PC-9 (cell line): ENCODE measurements around the gene LMF1. TPM values are rescaled to one million over a fixed set of nuclear protein-coding genes. Genes with fewer than 3 reads are reported as not detected.

Experiments
- BruUV-seq: library from RNA; stranded (reverse); fragments of 400-500 nt; replicated peaks from 2 replicates; lab custom pipeline; 2021; lab: Mats Ljungman, UMichigan
- CTCF ChIA-PET: fragments of 300-600 bp; sonication (Branson Sonifier 250); formaldehyde crosslinking; loops from one replicate; lab custom pipeline; 2022; ENCODE audit warnings: antibody characterized with exemption; lab: Charles Lee
- POLR2A ChIA-PET: fragments of 300-600 bp; sonication (Branson Sonifier 250); formaldehyde crosslinking; loops from one replicate; lab custom pipeline; 2022; ENCODE audit warnings: antibody characterized with exemption; ENCODE audit not compliant: unreplicated experiment; lab: Charles Lee
- DNase-seq, 2 experiments: peaks; one replicate each; pipeline versions ENCODE4 v3.0.0 to v3.0.0-alpha.2; 2015 to 2022; ENCODE audit warnings: mixed read lengths in 1 of 2
- H2AFZ ChIP-seq: fragments of 200-600 bp; sonication (generic); 2 replicates; pipeline ENCODE4 v1.8.1; 2017; ENCODE audit warnings: antibody characterized with exemption
- H3F3A ChIP-seq: fragments of 200-600 bp; sonication (generic); 2 replicates; pipeline ENCODE4 v1.8.1; 2017; ENCODE audit warnings: antibody characterized with exemption, mild to moderate bottlenecking, low read depth; ENCODE audit not compliant: insufficient read depth
- H3K27ac ChIP-seq: fragments of 200-600 bp; sonication (generic); 2 replicates; pipeline ENCODE4 v1.6.1; 2016; ENCODE audit warnings: mixed run types
- H3K27me3 ChIP-seq: fragments of 200-600 bp; sonication (generic); 2 replicates; pipeline ENCODE4 v1.6.1; 2016; ENCODE audit warnings: low read depth, mixed run types; ENCODE audit not compliant: insufficient read depth
- H3K36me3 ChIP-seq: fragments of 200-600 bp; sonication (generic); 2 replicates; pipeline ENCODE4 v1.6.1; 2016; ENCODE audit warnings: low read depth, mixed run types
- H3K4me1 ChIP-seq: fragments of 200-600 bp; sonication (generic); replicated peaks from 2 replicates; pipeline ENCODE4 v1.6.1; 2016; ENCODE audit warnings: mixed run types; ENCODE audit not compliant: insufficient read depth
- H3K4me2 ChIP-seq: fragments of 200-600 bp; sonication (generic); 2 replicates; pipeline ENCODE4 v1.6.1; 2017; ENCODE audit warnings: mixed run types
- H3K4me3 ChIP-seq: fragments of 200-600 bp; sonication (generic); 2 replicates; pipeline ENCODE4 v1.6.1; 2016; ENCODE audit warnings: mixed run types
- H3K79me2 ChIP-seq: fragments of 200-600 bp; sonication (generic); 2 replicates; pipeline ENCODE4 v1.6.1; 2017; ENCODE audit warnings: low read depth, mixed run types
- H3K9me2 ChIP-seq: fragments of 200-600 bp; sonication (generic); 2 replicates; pipeline ENCODE4 v1.8.1; 2017; ENCODE audit warnings: mild to moderate bottlenecking; ENCODE audit not compliant: insufficient read depth
- H3K9me3 ChIP-seq: fragments of 200-600 bp; sonication (generic); 2 replicates; pipeline ENCODE4 v1.8.1; 2016; ENCODE audit warnings: low read depth; ENCODE audit not compliant: insufficient read depth
- H4K20me1 ChIP-seq: fragments of 200-600 bp; sonication (generic); 2 replicates; pipeline ENCODE4 v1.8.1; 2017; ENCODE audit not compliant: insufficient read depth
- EZH2 ChIP-seq: fragments of 200-600 bp; sonication (generic); IDR thresholded peaks from 2 replicates; pipeline ENCODE4 v1.8.0; 2017; ENCODE audit warnings: antibody characterized with exemption, low read depth
- intact Hi-C: fragments of 100-400 bp; cut with micrococcal nuclease; formaldehyde crosslinking; loops from one replicate; pipeline ENCODE4 v1.10.0; 2022; ENCODE audit not compliant: unreplicated experiment
- total RNA-seq: library from RNA; stranded (reverse); gene quantifications from 2 replicates; pipeline ENCODE4 v1.2.3, GENCODE V29; 2021
- TF ChIP-seq, protein P1 (sequence below): fragments of 200-600 bp; sonication (generic); conservative IDR thresholded peaks from 2 replicates; pipeline ENCODE4 v1.6.1; 2017; ENCODE audit warnings: mixed run types, antibody characterized with exemption, mild to moderate bottlenecking, moderate library complexity

Gene LMF1
- total RNA-seq, 1 experiment from 2014 or later = 31.3 TPM

DNA sequence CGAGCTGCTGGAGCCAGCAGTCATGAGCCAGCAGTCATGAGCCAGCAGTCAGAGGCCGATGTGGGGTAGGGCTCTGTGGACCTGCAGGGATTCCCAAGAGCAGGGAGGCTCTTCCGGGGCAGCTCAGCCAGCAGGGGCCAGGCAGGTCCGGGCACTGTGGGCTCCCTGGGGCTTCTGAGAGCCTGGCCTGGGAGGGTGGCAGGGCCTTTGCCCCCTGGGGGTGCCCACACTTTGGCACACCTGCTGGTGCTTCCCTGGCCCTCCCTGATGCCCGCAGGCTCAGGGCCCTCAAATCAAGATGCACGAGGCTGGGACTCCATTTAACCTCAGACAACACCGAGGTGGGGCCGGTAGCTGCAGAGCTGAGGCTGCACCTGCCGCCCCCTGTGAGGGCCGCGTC, 28.9 kb upstream of the LMF1 start:
- no peak overlapping the region for H3K4me2 ChIP-seq
- no peak overlapping the region for H3K27ac ChIP-seq
- no peak for TF ChIP-seq EZH2
- TF ChIP-seq, protein P1, sequence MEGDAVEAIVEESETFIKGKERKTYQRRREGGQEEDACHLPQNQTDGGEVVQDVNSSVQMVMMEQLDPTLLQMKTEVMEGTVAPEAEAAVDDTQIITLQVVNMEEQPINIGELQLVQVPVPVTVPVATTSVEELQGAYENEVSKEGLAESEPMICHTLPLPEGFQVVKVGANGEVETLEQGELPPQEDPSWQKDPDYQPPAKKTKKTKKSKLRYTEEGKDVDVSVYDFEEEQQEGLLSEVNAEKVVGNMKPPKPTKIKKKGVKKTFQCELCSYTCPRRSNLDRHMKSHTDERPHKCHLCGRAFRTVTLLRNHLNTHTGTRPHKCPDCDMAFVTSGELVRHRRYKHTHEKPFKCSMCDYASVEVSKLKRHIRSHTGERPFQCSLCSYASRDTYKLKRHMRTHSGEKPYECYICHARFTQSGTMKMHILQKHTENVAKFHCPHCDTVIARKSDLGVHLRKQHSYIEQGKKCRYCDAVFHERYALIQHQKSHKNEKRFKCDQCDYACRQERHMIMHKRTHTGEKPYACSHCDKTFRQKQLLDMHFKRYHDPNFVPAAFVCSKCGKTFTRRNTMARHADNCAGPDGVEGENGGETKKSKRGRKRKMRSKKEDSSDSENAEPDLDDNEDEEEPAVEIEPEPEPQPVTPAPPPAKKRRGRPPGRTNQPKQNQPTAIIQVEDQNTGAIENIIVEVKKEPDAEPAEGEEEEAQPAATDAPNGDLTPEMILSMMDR = no peak
- H2AFZ ChIP-seq = no peak overlapping the region
- no peaks in the 10 kb centered on the region for H3K36me3 ChIP-seq
- no peaks in the 10 kb centered on the region for H3K9me3 ChIP-seq
- peaks cover 33% of the 10 kb centered on the region for H3K4me1 ChIP-seq
- ChIA-PET POLR2A (no interaction called here), CTCF (no interaction called here)
- no peak overlapping the region for H3K4me3 ChIP-seq
- no peaks in the 10 kb centered on the region for H3K79me2 ChIP-seq
- BruUV-seq = no TSS peak
- H3K9me2 ChIP-seq = no peaks in the 10 kb centered on the region
- H3F3A ChIP-seq = peaks cover 5% of the 10 kb centered on the region; the same call in 1 of the 2 replicates
- DNase-seq = no peak
- intact Hi-C loops = no loop called here
- H3K27me3 ChIP-seq = peaks cover 52% of the 10 kb centered on the region
- no peaks in the 10 kb centered on the region for H4K20me1 ChIP-seq

DNA sequence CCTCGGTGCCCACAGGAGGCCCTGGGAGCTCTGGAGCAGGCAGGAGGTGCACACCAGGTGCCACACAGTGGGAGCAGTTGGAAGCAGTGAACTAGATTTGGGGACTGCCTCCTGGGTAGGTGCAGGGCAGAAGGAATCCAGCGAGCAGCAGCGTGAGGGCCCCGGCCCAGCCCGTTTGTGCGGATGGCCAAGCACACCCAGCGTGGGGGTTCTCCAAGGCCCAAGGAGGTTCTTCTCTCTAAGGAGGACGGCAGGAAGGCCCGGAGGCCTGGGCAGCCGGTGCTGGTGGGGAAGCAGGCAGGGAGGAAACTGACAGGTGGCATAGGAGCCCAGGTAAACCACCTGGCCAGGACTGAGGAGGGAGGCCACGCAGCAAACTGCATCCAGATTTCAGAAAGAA, 27.8 kb upstream of the LMF1 start:
- TF ChIP-seq EZH2 = no peak
- TF ChIP-seq, protein P1 = no peak
- H3K4me3 ChIP-seq = no peak overlapping the region
- H3K27me3 ChIP-seq = peaks cover 54% of the 10 kb centered on the region
- no peaks in the 10 kb centered on the region for H3K9me3 ChIP-seq
- H3F3A ChIP-seq = peaks cover 5% of the 10 kb centered on the region; the same call in 1 of the 2 replicates
- H3K79me2 ChIP-seq = no peaks in the 10 kb centered on the region
- H3K4me2 ChIP-seq = no peak overlapping the region
- intact Hi-C loops = no loop called here
- H3K9me2 ChIP-seq = no peaks in the 10 kb centered on the region
- H4K20me1 ChIP-seq = no peaks in the 10 kb centered on the region
- no peak overlapping the region for H3K27ac ChIP-seq
- DNase-seq = no peak
- ChIA-PET POLR2A (no interaction called here), CTCF (no interaction called here)
- BruUV-seq = no TSS peak
- peaks cover 31% of the 10 kb centered on the region for H3K4me1 ChIP-seq
- no peak overlapping the region for H2AFZ ChIP-seq
- H3K36me3 ChIP-seq = no peaks in the 10 kb centered on the region

DNA sequence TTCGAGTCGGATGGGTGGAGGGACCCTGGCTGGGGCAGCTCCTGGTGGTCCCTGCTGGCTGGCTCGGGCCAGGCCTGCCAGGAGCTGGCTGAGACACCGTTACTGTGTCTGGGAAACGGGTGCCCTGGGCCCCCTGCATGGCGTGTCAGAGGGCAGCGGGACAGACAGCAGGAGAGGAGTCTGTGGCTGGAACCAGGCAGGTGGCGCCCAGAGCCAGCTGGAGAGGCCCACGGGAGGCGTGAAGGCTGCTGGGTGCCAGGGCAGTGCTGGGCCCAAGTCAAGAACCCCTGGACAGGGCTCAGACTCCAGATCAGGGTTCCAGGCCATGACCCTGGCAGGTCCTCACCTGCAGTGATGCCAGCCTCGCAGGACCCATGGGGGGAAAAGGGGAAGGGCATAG, 27.4 kb upstream of the LMF1 start:
- POLR2A ChIA-PET = no interaction called here
- H3F3A ChIP-seq = peaks cover 5% of the 10 kb centered on the region; the same call in 1 of the 2 replicates
- CTCF ChIA-PET = no interaction called here
- peak overlapping the region; percentile 44; the same call in 1 of the 2 replicates for H3K4me3 ChIP-seq
- no peak overlapping the region for H3K27ac ChIP-seq
- no peaks in the 10 kb centered on the region for H3K36me3 ChIP-seq
- intact Hi-C loops = no loop called here
- no peaks in the 10 kb centered on the region for H3K9me2 ChIP-seq
- H4K20me1 ChIP-seq = no peaks in the 10 kb centered on the region
- H3K79me2 ChIP-seq = no peaks in the 10 kb centered on the region
- peaks cover 27% of the 10 kb centered on the region for H3K4me1 ChIP-seq
- H3K4me2 ChIP-seq = peak overlapping the region; percentile 82
- H3K9me3 ChIP-seq = no peaks in the 10 kb centered on the region
- peaks cover 54% of the 10 kb centered on the region for H3K27me3 ChIP-seq
- DNase-seq = no peak
- BruUV-seq = no TSS peak
- H2AFZ ChIP-seq = no peak overlapping the region
- TF ChIP-seq EZH2 = no peak
- TF ChIP-seq, protein P1 = no peak
